GM06990 (cell line): Measurements from ENCODE around the gene MYOD1.

Experiments
- DNase-seq: peaks from one replicate; pipeline ENCODE4 v3.0.0-alpha.2; 2011; ENCODE audit not compliant: insufficient read length; ENCODE audit errors: extremely low read depth
- H3K27me3 ChIP-seq: replicated peaks from 2 replicates; pipeline ENCODE4 v1.6.0; 2011; ENCODE audit warnings: low read length; ENCODE audit not compliant: control insufficient read depth, insufficient read depth
- H3K36me3 ChIP-seq: 2 replicates; pipeline ENCODE4 v1.5.1; 2011; ENCODE audit warnings: low read length; ENCODE audit not compliant: control insufficient read depth, insufficient read depth
- H3K4me3 ChIP-seq: replicated peaks from 2 replicates; pipeline ENCODE4 v1.5.1; 2011; ENCODE audit warnings: low read depth, mild to moderate bottlenecking, control low read depth, low read length
- CTCF ChIP-seq: IDR thresholded peaks from 2 replicates; pipeline ENCODE4 v1.5.1; 2011; ENCODE audit warnings: low read length, control low read depth, mild to moderate bottlenecking, inconsistent platforms; ENCODE audit not compliant: insufficient read depth, poor library complexity, severe bottlenecking

Gene MYOD1

GRCh38 chr11:17697175-17697949, 22.0 kb upstream of the MYOD1 start:
- peaks cover 4% of the 10 kb centered on the region for H3K27me3 ChIP-seq
- no peak overlapping the region for H3K4me3 ChIP-seq
- no peaks in the 10 kb centered on the region for H3K36me3 ChIP-seq
- TF ChIP-seq CTCF = no peak
- DNase-seq = no peak

GRCh38 chr11:17699147-17700114, 19.9 kb upstream of the MYOD1 start:
- no peak for DNase-seq

GRCh38 chr11:17700991-17701390, 18.4 kb upstream of the MYOD1 start:
- TF ChIP-seq CTCF = no peak
- Histone ChIP-seq H3K36me3 (no peaks in the 10 kb centered on the region), H3K27me3 (no peaks in the 10 kb centered on the region; the same call in none of the 2 replicates), H3K4me3 (no peak overlapping the region)
- no peak for DNase-seq

More at GRCh38 chr11:17699147-17700114, 19.9 kb upstream of the MYOD1 start:
- H3K36me3 ChIP-seq = no peaks in the 10 kb centered on the region
- H3K4me3 ChIP-seq = no peak overlapping the region
- no peaks in the 10 kb centered on the region; the same call in none of the 2 replicates for H3K27me3 ChIP-seq
- TF ChIP-seq CTCF = no peak

GRCh38 chr11:17702876-17703275, 16.5 kb upstream of the MYOD1 start:
- no peak for DNase-seq
- no peak for TF ChIP-seq CTCF
- no peaks in the 10 kb centered on the region for H3K36me3 ChIP-seq
- no peaks in the 10 kb centered on the region; the same call in none of the 2 replicates for H3K27me3 ChIP-seq
- no peak overlapping the region for H3K4me3 ChIP-seq

- H3K4me3 ChIP-seq = no peak overlapping the region
- H3K36me3 ChIP-seq = no peaks in the 10 kb centered on the region
- DNase-seq = no peak
- no peak for TF ChIP-seq CTCF
- H3K27me3 ChIP-seq = no peaks in the 10 kb centered on the region; the same call in none of the 2 replicates
Measured at GRCh38 chr11:17703951-17704350, 15.4 kb upstream of the MYOD1 start.
